IMR-90 (cell line): ENCODE measurements around the gene IL17REL. TPM values are rescaled to one million over a fixed set of nuclear protein-coding genes. Genes with fewer than 3 reads are reported as not detected.

ENCODE experiments used
- ATAC-seq: fragments of 200-7000 bp; cut with Tn5 transposase; 2 replicates; pipeline ENCODE4 v1.9.1; 2020; ENCODE audit warnings: low read depth, mild to moderate bottlenecking, moderate library complexity
- BruUV-seq: library from RNA; stranded (reverse); fragments of 400-500 nt; replicated peaks from 2 replicates; lab custom pipeline; 2021; lab: Mats Ljungman, UMichigan
- CTCF ChIA-PET: fragments of 300-600 bp; formaldehyde crosslinking; extraction: SDS; loops from one replicate; lab custom pipeline; 2021; ENCODE audit warnings: antibody characterized with exemption; lab: Yijun Ruan, JAX
- POLR2A ChIA-PET: fragments of 300-600 bp; sonication (Branson Sonifier 250); formaldehyde crosslinking; loops from one replicate; lab custom pipeline; 2022; ENCODE audit warnings: antibody characterized with exemption; ENCODE audit not compliant: unreplicated experiment; lab: Charles Lee
- DNase-seq: peaks from one replicate; pipeline ENCODE4 v3.0.0; 2013
- H2AFZ ChIP-seq: replicated peaks from 2 replicates; pipeline ENCODE3; 2013; ENCODE audit warnings: low read length, mild to moderate bottlenecking; ENCODE audit not compliant: poor library complexity
- H2AK5ac ChIP-seq: 2 replicates; pipeline ENCODE4 v1.6.1; 2013; ENCODE audit warnings: low read depth, low read length, inconsistent platforms
- H2AK9ac ChIP-seq: replicated peaks from 2 replicates; pipeline ENCODE3; 2013; ENCODE audit warnings: mild to moderate bottlenecking, low read depth, low read length, moderate library complexity; ENCODE audit not compliant: poor library complexity
- H2BK120ac ChIP-seq: 2 replicates; pipeline ENCODE4 v1.6.1; 2013; ENCODE audit warnings: low read depth, low read length, inconsistent platforms
- H2BK15ac ChIP-seq: 3 replicates; pipeline ENCODE4 v1.6.1; 2013; ENCODE audit warnings: low read depth, low read length, inconsistent platforms
- H2BK20ac ChIP-seq: 2 replicates; pipeline ENCODE4 v1.6.1; 2013; ENCODE audit warnings: low read depth, mild to moderate bottlenecking, inconsistent platforms, low read length, moderate library complexity
- H2BK5ac ChIP-seq: 2 replicates; pipeline ENCODE4 v1.6.1; 2013; ENCODE audit warnings: mild to moderate bottlenecking, low read depth, low read length, inconsistent platforms; ENCODE audit not compliant: poor library complexity, severe bottlenecking
- H3K14ac ChIP-seq: replicated peaks from 2 replicates; pipeline ENCODE4 v1.6.1; 2013; ENCODE audit warnings: low read depth, low read length, inconsistent platforms
- H3K18ac ChIP-seq: 2 replicates; pipeline ENCODE4 v1.6.1; 2013; ENCODE audit warnings: low read depth, low read length, control low read depth
- H3K23ac ChIP-seq: 2 replicates; pipeline ENCODE4 v1.6.1; 2013; ENCODE audit warnings: low read depth, low read length, inconsistent platforms
- H3K27ac ChIP-seq: 2 replicates; pipeline ENCODE4 v1.5.1; 2013; ENCODE audit warnings: mild to moderate bottlenecking, control low read depth, low read length; ENCODE audit not compliant: insufficient read depth
- H3K27me3 ChIP-seq: 2 replicates; pipeline ENCODE4 v1.6.1; 2013; ENCODE audit warnings: low read length; ENCODE audit not compliant: control insufficient read depth, insufficient read depth
- H3K36me3 ChIP-seq: 2 replicates; pipeline ENCODE4 v1.6.1; 2013; ENCODE audit warnings: low read length, mixed read lengths; ENCODE audit not compliant: control insufficient read depth, insufficient read depth
- H3K4ac ChIP-seq: 2 replicates; pipeline ENCODE4 v1.6.1; 2013; ENCODE audit warnings: low read depth, low read length, inconsistent platforms
- H3K4me1 ChIP-seq: 2 replicates; pipeline ENCODE4 v1.6.1; 2013; ENCODE audit warnings: low read length, mixed read lengths; ENCODE audit not compliant: control insufficient read depth, insufficient read depth
- H3K4me2 ChIP-seq: 2 replicates; pipeline ENCODE4 v1.6.1; 2013; ENCODE audit warnings: low read depth, mild to moderate bottlenecking, control low read depth, low read length, moderate library complexity
- H3K4me3 ChIP-seq: 2 replicates; pipeline ENCODE4 v1.5.1; 2013; ENCODE audit warnings: low read depth, mild to moderate bottlenecking, control low read depth, low read length, moderate library complexity; ENCODE audit not compliant: insufficient read depth
- H3K56ac ChIP-seq: 2 replicates; pipeline ENCODE4 v1.6.1; 2013; ENCODE audit warnings: low read length, inconsistent platforms; ENCODE audit not compliant: insufficient read depth; ENCODE audit errors: extremely low read depth
- H3K79me1 ChIP-seq, 2 experiments: 2 replicates each; pipeline ENCODE4 v1.6.1; 2013; ENCODE audit warnings: low read length in 2 of 2, inconsistent platforms in 1 of 2, low read depth in 1 of 2
- H3K9ac ChIP-seq: 2 replicates; pipeline ENCODE4 v1.6.1; 2013; ENCODE audit warnings: low read depth, low read length, control low read depth
- H3K9me1 ChIP-seq: 2 replicates; pipeline ENCODE4 v1.6.1; 2013; ENCODE audit warnings: low read length, inconsistent platforms; ENCODE audit not compliant: insufficient read depth
- H3K9me3 ChIP-seq: 2 replicates; pipeline ENCODE4 v1.6.1; 2013; ENCODE audit warnings: low read length; ENCODE audit not compliant: control insufficient read depth, insufficient read depth
- H4K20me1 ChIP-seq: 2 replicates; pipeline ENCODE4 v1.6.1; 2013; ENCODE audit warnings: low read length, inconsistent platforms; ENCODE audit not compliant: insufficient read depth
- H4K5ac ChIP-seq: 2 replicates; pipeline ENCODE4 v1.6.1; 2013; ENCODE audit warnings: mild to moderate bottlenecking, low read depth, low read length, control low read depth
- H4K8ac ChIP-seq, 2 experiments: 2 replicates each; pipeline ENCODE4 v1.6.1; 2013; ENCODE audit warnings: low read depth in 2 of 2, low read length in 2 of 2, control low read depth in 1 of 2, inconsistent platforms in 1 of 2
- H4K91ac ChIP-seq: 2 replicates; pipeline ENCODE4 v1.6.1; 2013; ENCODE audit warnings: low read depth, low read length, inconsistent platforms; ENCODE audit not compliant: insufficient read depth
- BHLHE40 ChIP-seq: fragments of 150-350 bp; IDR thresholded peaks from 2 replicates; pipeline ENCODE4 v1.6.1; 2016; ENCODE audit warnings: mild to moderate bottlenecking, low read depth, low read length
- MXI1 ChIP-seq: IDR thresholded peaks from 2 replicates; pipeline ENCODE4 v1.6.1; 2012; ENCODE audit warnings: low read depth, mild to moderate bottlenecking, low read length, moderate library complexity, borderline replicate concordance
- RAD21 ChIP-seq: IDR thresholded peaks from 2 replicates; pipeline ENCODE4 v1.6.1; 2012; ENCODE audit warnings: low read length, improper control_type of control experiment
- WGBS, 2 experiments: methylation state at CpG; one replicate each; pipeline versions ENCODE4 v1.1.5 to v1.1.7; 2013; ENCODE audit warnings: missing lambda C conversion rate in 2 of 2; ENCODE audit not compliant: insufficient read length in 1 of 2; ENCODE audit errors: extremely low coverage in 2 of 2; 5-methylcytosine and 5-hydroxymethylcytosine counted together
- dilution Hi-C: fragments of 300-500 bp; cut with HindIII; formaldehyde crosslinking; loops from one replicate; pipeline ENCODE4 v1.14.3; 2018; ENCODE audit warnings: low sequenced_read_pairs; ENCODE audit not compliant: unreplicated experiment
- in situ Hi-C: fragments of 300-500 bp; cut with MboI; formaldehyde crosslinking; loops from 3 replicates; pipeline ENCODE4 v1.14.3; 2019; ENCODE audit warnings: low sequenced_read_pairs, inconsistent platforms, mixed read lengths
- intact Hi-C: fragments of 100-400 bp; cut with micrococcal nuclease; formaldehyde crosslinking; loops from 2 replicates; pipeline ENCODE4 v1.10.0; 2022
- polyA plus RNA-seq, 3 experiments: library from polyadenylated mRNA; depleted of rRNA; stranded (reverse); fragments of >200 nt; gene quantifications; 2 replicates each; pipeline ENCODE4 v1.2.3, GENCODE V29; 2012; ENCODE audit warnings: low replicate concordance in 1 of 3
- total RNA-seq: library from RNA; depleted of rRNA; stranded (reverse); fragments of >200 nt; gene quantifications from 2 replicates; pipeline ENCODE4 v1.2.3, GENCODE V29; 2012

IL17REL gene
- total and polyA plus RNA-seq, 2 of the 4 experiments (the other 2 are of a cell fraction) = not detected

- no TSS peak for BruUV-seq
These were observed 48.0 kb upstream of the IL17REL start for GRCh38 chr22:50060441-50061140.

More at GRCh38 chr22:50060441-50061140, 48.0 kb upstream of the IL17REL start:
- Histone ChIP-seq H3K9ac (no peak overlapping the region), H2AK5ac (no peak overlapping the region), H3K18ac (no peak overlapping the region), H3K23ac (no peak overlapping the region), H4K8ac (no peak overlapping the region), H3K27me3 (peaks cover 49% of the 10 kb centered on the region), H2BK15ac (no peak overlapping the region), H3K79me1 (no peaks in the 10 kb centered on the region), H2BK5ac (no peak overlapping the region), H4K5ac (no peak overlapping the region), H4K91ac (no peak overlapping the region), H3K4me3 (no peak overlapping the region), H3K27ac (no peak overlapping the region), H3K4me1 (peaks cover 6% of the 10 kb centered on the region; the same call in 1 of the 2 replicates), H3K4me2 (no peak overlapping the region), H2AFZ (no peak overlapping the region), H2BK20ac (no peak overlapping the region), H3K14ac (no peak overlapping the region), H3K9me3 (no peaks in the 10 kb centered on the region), H3K4ac (no peak overlapping the region), H3K9me1 (no peaks in the 10 kb centered on the region), H4K20me1 (no peaks in the 10 kb centered on the region), H3K36me3 (no peaks in the 10 kb centered on the region), H2BK120ac (no peak overlapping the region), H2AK9ac (no peak overlapping the region), H3K56ac (no peak overlapping the region)
- ATAC-seq (no peak), DNase-seq (no peak)
- TF ChIP-seq MXI1 (no peak), RAD21 (no peak), BHLHE40 (no peak)
- in situ Hi-C loops = no loop called here
- intact Hi-C loops = no loop called here
- CTCF ChIA-PET = no interaction called here
- dilution Hi-C loops = no loop called here
- 88% methylated on average over 6 of the region's 28 CpGs; no CpG with 5 or more reads in 1 of the 2 experiments for whole genome bisulfite sequencing, 2 experiments
- POLR2A ChIA-PET = no interaction called here
